A549 (cell line): ENCODE measurements around the gene COL4A6. TPM values are rescaled to one million over a fixed set of nuclear protein-coding genes. Genes with fewer than 3 reads are reported as not detected.

ENCODE experiments used
- ATAC-seq, 2 experiments: fragments of 200-7000 bp in 1 of 2; fragments of >200 bp in 1 of 2; cut with Nextera tagmentation in 1 of 2; cut with Tn5 transposase in 1 of 2; 3 replicates each; pipeline versions ENCODE4 v1.8.0 to v1.9.1; 2018 to 2020; ENCODE audit warnings: mild to moderate bottlenecking in 1 of 2, moderate library complexity in 1 of 2
- CTCF ChIA-PET: fragments of 300-600 bp; sonication (Branson Sonifier 250); formaldehyde crosslinking; extraction: SDS; loops from one replicate; lab custom pipeline; 2021; ENCODE audit warnings: antibody characterized with exemption, inconsistent platforms; lab: Yijun Ruan, JAX
- POLR2A ChIA-PET: fragments of 350-600 bp; formaldehyde crosslinking; extraction: SDS; loops from one replicate; lab custom pipeline; 2021; ENCODE audit warnings: antibody characterized with exemption, inconsistent platforms; lab: Yijun Ruan, JAX
- DNase-seq, 2 experiments: peaks; one replicate each; pipeline versions ENCODE4 v3.0.0 to v3.0.0-alpha.2; 2011 to 2016; ENCODE audit warnings: low read depth in 1 of 2, low spot score in 1 of 2
- FAIRE-seq: peaks from 2 replicates; lab custom pipeline; 2011; peaks lifted over from hg19 to GRCh38; lab: Jason Lieb, UNC
- H3K27ac ChIP-seq, 2 experiments: fragments of >200 bp; sonication (Bioruptor Twin); formaldehyde crosslinking; 3 replicates each; pipeline ENCODE4 v1.5.1; 2016 to 2017
- H3K4me1 ChIP-seq: fragments of >200 bp; sonication (Bioruptor Twin); formaldehyde crosslinking; 3 replicates; pipeline ENCODE4 v1.6.1; 2016
- H3K4me2 ChIP-seq: fragments of >200 bp; sonication (Bioruptor Twin); formaldehyde crosslinking; 3 replicates; pipeline ENCODE4 v1.6.1; 2016
- H3K4me3 ChIP-seq: fragments of >200 bp; sonication (Bioruptor Twin); formaldehyde crosslinking; 3 replicates; pipeline ENCODE4 v1.5.1; 2016
- H3K9me3 ChIP-seq: fragments of >200 bp; sonication (Bioruptor Twin); formaldehyde crosslinking; 3 replicates; pipeline ENCODE4 v1.6.1; 2016
- ATOH8 ChIP-seq: fragments of 250-450 bp; sonication (Bioruptor Pico); IDR thresholded peaks from 2 replicates; pipeline ENCODE4 v1.5.0; 2020; ENCODE audit warnings: low read depth, mild to moderate bottlenecking, moderate library complexity
- BCL3 ChIP-seq: fragments of >200 bp; sonication (Bioruptor Twin); formaldehyde crosslinking; IDR thresholded peaks from 3 replicates; pipeline ENCODE4 v1.6.1; 2016
- CBX2 ChIP-seq: fragments of 200-600 bp; sonication (generic); IDR thresholded peaks from 2 replicates; pipeline ENCODE4 v1.6.1; 2016; ENCODE audit warnings: low read depth, mild to moderate bottlenecking, borderline replicate concordance
- CHD2 ChIP-seq: fragments of 150-350 bp; IDR thresholded peaks from 2 replicates; pipeline ENCODE4 v1.6.1; 2014; ENCODE audit warnings: low read length; ENCODE audit not compliant: partially characterized antibody
- CTCF ChIP-seq: fragments of >200 bp; sonication (Bioruptor Twin); formaldehyde crosslinking; IDR thresholded peaks from 3 replicates; pipeline ENCODE4 v1.5.1; 2016
- EP300 ChIP-seq, 2 experiments: fragments of >200 bp; sonication (Bioruptor Twin); formaldehyde crosslinking; IDR thresholded peaks; 2 replicates in 1 of 2; 3 replicates in 1 of 2; pipeline ENCODE4 v1.6.1; 2016 to 2017
- ESRRA ChIP-seq: fragments of 150-350 bp; IDR thresholded peaks from 2 replicates; pipeline ENCODE4 v1.6.1; 2014; ENCODE audit warnings: mild to moderate bottlenecking, low read length, borderline replicate concordance
- FOSL2 ChIP-seq, 2 experiments: fragments of 450-650 bp in 1 of 2; fragments of >200 bp in 1 of 2; sonication (Bioruptor Twin) in 1 of 2; formaldehyde crosslinking; IDR thresholded peaks; 2 replicates each; pipeline versions ENCODE4 v1.5.0 to v1.6.1; 2016 to 2020; ENCODE audit warnings: mild to moderate bottlenecking in 1 of 2, moderate library complexity in 1 of 2
- FOXS1 ChIP-seq: fragments of 250-450 bp; sonication (Bioruptor Pico); IDR thresholded peaks from 2 replicates; pipeline ENCODE4 v1.5.0; 2020; ENCODE audit warnings: mild to moderate bottlenecking, moderate library complexity
- HEYL ChIP-seq: fragments of 250-450 bp; sonication (Bioruptor Pico); IDR thresholded peaks from 2 replicates; pipeline ENCODE4 v1.8.0; 2021; ENCODE audit warnings: mild to moderate bottlenecking, moderate library complexity
- HMGXB4 ChIP-seq: fragments of 250-450 bp; sonication (Bioruptor Pico); IDR thresholded peaks from 2 replicates; pipeline ENCODE4 v1.5.0; 2021; ENCODE audit warnings: mild to moderate bottlenecking, moderate library complexity, borderline replicate concordance
- JUN ChIP-seq, 2 experiments: fragments of >200 bp; sonication (Bioruptor Twin); formaldehyde crosslinking; IDR thresholded peaks; 2 replicates in 1 of 2; 3 replicates in 1 of 2; pipeline ENCODE4 v1.6.1; 2016 to 2017
- KDM1A ChIP-seq: fragments of 200-600 bp; sonication (generic); IDR thresholded peaks from 2 replicates; pipeline ENCODE4 v1.6.1; 2016; ENCODE audit warnings: low read depth, mild to moderate bottlenecking
- MAFK ChIP-seq: fragments of 450-650 bp; IDR thresholded peaks from 2 replicates; pipeline ENCODE4 v1.6.1; 2014; ENCODE audit not compliant: partially characterized antibody
- MAX ChIP-seq: IDR thresholded peaks from 2 replicates; pipeline ENCODE4 v1.6.1; 2012
- MAZ ChIP-seq: fragments of 150-350 bp; IDR thresholded peaks from 2 replicates; pipeline ENCODE4 v1.6.1; 2014; ENCODE audit warnings: antibody characterized with exemption, low read depth, low read length, borderline replicate concordance
- NPAS2 ChIP-seq: fragments of 250-450 bp; sonication (Bioruptor Pico); IDR thresholded peaks from 2 replicates; pipeline ENCODE4 v1.8.0; 2022; ENCODE audit warnings: mild to moderate bottlenecking, moderate library complexity, borderline replicate concordance
- NR3C1 ChIP-seq: fragments of >200 bp; sonication (Bioruptor Twin); formaldehyde crosslinking; IDR thresholded peaks from 3 replicates; pipeline ENCODE4 v1.6.1; 2017
- POLR2A ChIP-seq: IDR thresholded peaks from 2 replicates; pipeline ENCODE4 v1.6.1; 2012; ENCODE audit warnings: mild to moderate bottlenecking, low read length
- POLR2AphosphoS2 ChIP-seq: conservative IDR thresholded peaks from 2 replicates; pipeline ENCODE4 v1.6.1; 2012; ENCODE audit warnings: low read length, improper control_type of control experiment, inconsistent platforms
- RAD21 ChIP-seq, 2 experiments: fragments of >200 bp in 1 of 2; sonication (Bioruptor Twin) in 1 of 2; formaldehyde crosslinking in 1 of 2; IDR thresholded peaks in 1 of 2; conservative IDR thresholded peaks in 1 of 2; 2 replicates in 1 of 2; 3 replicates in 1 of 2; pipeline ENCODE4 v1.6.1; 2012 to 2018; ENCODE audit warnings: inconsistent platforms in 1 of 2
- RCOR1 ChIP-seq: fragments of 150-350 bp; IDR thresholded peaks from 2 replicates; pipeline ENCODE4 v1.6.1; 2014; ENCODE audit warnings: antibody characterized with exemption, low read length, low read depth
- RFX5 ChIP-seq: fragments of 450-650 bp; IDR thresholded peaks from 2 replicates; pipeline ENCODE4 v1.7.1; 2014; ENCODE audit warnings: antibody characterized with exemption, mild to moderate bottlenecking, moderate library complexity
- TFCP2L1 ChIP-seq: fragments of 250-450 bp; sonication (Bioruptor Pico); IDR thresholded peaks from 2 replicates; pipeline ENCODE4 v1.5.0; 2021; ENCODE audit warnings: mild to moderate bottlenecking
- USF2 ChIP-seq: fragments of 450-650 bp; IDR thresholded peaks from 2 replicates; pipeline ENCODE4 v1.6.1; 2014; ENCODE audit warnings: antibody characterized with exemption
- ZC3H11A ChIP-seq: fragments of 450-650 bp; IDR thresholded peaks from 2 replicates; pipeline ENCODE4 v1.6.1; 2014; ENCODE audit warnings: antibody characterized with exemption, mild to moderate bottlenecking
- ZNF302 ChIP-seq: fragments of 250-450 bp; sonication (Bioruptor Pico); IDR thresholded peaks from 2 replicates; pipeline ENCODE4 v1.9.0; 2021; ENCODE audit warnings: inconsistent platforms, mild to moderate bottlenecking, moderate library complexity
- ZSCAN20 ChIP-seq: fragments of 250-450 bp; sonication (Bioruptor Pico); IDR thresholded peaks from 2 replicates; pipeline ENCODE4 v1.8.0; 2022; ENCODE audit warnings: mild to moderate bottlenecking, moderate library complexity
- WGBS: methylation state at CpG from one replicate; pipeline ENCODE4 v1.1.6; 2017; ENCODE audit errors: missing lambda C conversion rate; 5-methylcytosine and 5-hydroxymethylcytosine counted together
- polyA plus RNA-seq, 4 experiments: library from polyadenylated mRNA; depleted of rRNA in 3 of 4; stranded (reverse); fragments of >200 nt; fragmentation: RNase III in 1 of 4; extraction: RNeasy Plus Mini Kit Qiagen cat#74134 plus additional on column Dnase treatment in 1 of 4; gene quantifications; 2 replicates in 3 of 4; 3 replicates in 1 of 4; pipeline ENCODE4 v1.2.3, GENCODE V29; 2011 to 2017

The COL4A6 gene
- polyA plus RNA-seq, 2 of the 4 experiments (the other 2 are of a cell fraction) = 13.0 to 19.8 TPM

GRCh38 chrX:108127152-108127551 lies 311.1 kb downstream of the COL4A6 start (continued):
- TF ChIP-seq RAD21 (conservative IDR thresholded peaks at IDR 0.05 in 1 of 2, IDR thresholded peaks at IDR 0.05 in 1 of 2) = no peak
- TF ChIP-seq TFCP2L1 (CRISPR knock-in tag) = no peak
- TF ChIP-seq MAFK = no peak
- TF ChIP-seq ESRRA = no peak
- no peak for TF ChIP-seq ZNF302 (CRISPR knock-in tag)
- TF ChIP-seq FOSL2 (IDR thresholded peaks at IDR 0.05) = no peak
- TF ChIP-seq FOSL2 (CRISPR knock-in tag; IDR thresholded peaks at IDR 0.05) = no peak

- FAIRE-seq = no peak
Measured at GRCh38 chrX:108126661-108127060, 311.6 kb downstream of the COL4A6 start.

DNA sequence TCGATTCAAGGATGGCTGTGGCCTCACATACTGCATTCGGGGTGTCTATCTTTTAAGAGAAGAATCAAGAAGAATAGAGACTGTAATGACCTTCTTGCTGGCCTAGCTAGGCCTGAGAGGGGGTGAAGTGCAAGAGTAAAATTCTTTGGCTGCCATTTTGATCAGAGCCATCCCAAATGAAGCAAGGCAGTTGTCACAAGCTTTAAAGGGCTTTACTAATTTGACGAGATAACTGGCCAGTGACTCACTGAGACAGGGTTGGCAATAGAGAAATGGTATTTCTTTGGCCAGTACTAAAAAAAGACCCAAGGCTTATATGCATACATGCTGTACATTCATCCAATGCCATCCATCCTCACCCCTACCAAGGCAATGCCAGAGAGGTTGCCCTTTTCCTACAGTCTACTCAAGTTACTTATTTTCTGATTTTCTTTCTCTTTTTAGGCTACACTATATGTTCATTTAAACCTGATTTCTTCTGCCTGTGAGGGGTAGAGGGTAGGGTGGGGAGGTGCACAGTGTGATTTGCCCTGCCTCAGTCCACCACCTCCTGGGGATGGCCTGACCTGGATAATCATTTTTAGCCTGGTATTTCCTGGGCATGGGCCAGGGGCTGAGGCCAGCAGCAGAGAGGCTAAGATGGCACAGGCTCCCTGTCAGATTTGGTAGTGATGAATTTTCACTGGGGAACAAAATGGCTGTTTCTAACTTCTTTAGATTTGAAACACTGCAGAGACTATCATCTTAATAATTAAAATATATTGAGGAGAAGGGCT lies 314.4 kb downstream of the COL4A6 start:
- ChIA-PET CTCF (no interaction called here), POLR2A (no interaction called here)
- FAIRE-seq (no peak), DNase-seq (no peak), ATAC-seq (no peak)
- 71% methylated on average over 3 of the region's 3 CpGs for WGBS
- H3K27ac ChIP-seq = no peak overlapping the region; a peak in 1 of 6 replicates
- H3K4me2 ChIP-seq = no peak overlapping the region
- no peaks in the 10 kb centered on the region for H3K9me3 ChIP-seq
- no peak for TF ChIP-seq NPAS2 (CRISPR knock-in tag)
- no peak for TF ChIP-seq RCOR1
- no peak for TF ChIP-seq ZC3H11A
- no peak for TF ChIP-seq CHD2
- no peak for TF ChIP-seq ATOH8 (CRISPR knock-in tag)
- no peak for TF ChIP-seq USF2
- TF ChIP-seq HMGXB4 (CRISPR knock-in tag) = no peak
- TF ChIP-seq BCL3 = no peak
- no peak for TF ChIP-seq RAD21 (conservative IDR thresholded peaks at IDR 0.05 in 1 of 2, IDR thresholded peaks at IDR 0.05 in 1 of 2)
- TF ChIP-seq JUN (IDR thresholded peaks at IDR 0.05) = no peak
- no peak for TF ChIP-seq FOXS1 (CRISPR knock-in tag)
- TF ChIP-seq HEYL (CRISPR knock-in tag) = no peak
- TF ChIP-seq CBX2 = no peak
- TF ChIP-seq MAZ = no peak
- no peak for TF ChIP-seq MAX
- H3K4me3 ChIP-seq = no peak overlapping the region
- no peaks in the 10 kb centered on the region for H3K4me1 ChIP-seq

More at GRCh38 chrX:108126661-108127060, 311.6 kb downstream of the COL4A6 start:
- no peaks in the 10 kb centered on the region for H3K4me1 ChIP-seq
- TF ChIP-seq EP300 (IDR thresholded peaks at IDR 0.05) = no peak
- no peak for TF ChIP-seq POLR2AphosphoS2
- no peak for TF ChIP-seq NR3C1
- no peak for TF ChIP-seq KDM1A
- no peak for TF ChIP-seq RFX5
- TF ChIP-seq CTCF = no peak
- TF ChIP-seq ZSCAN20 (CRISPR knock-in tag) = no peak
- no peak for TF ChIP-seq NPAS2 (CRISPR knock-in tag)
- TF ChIP-seq POLR2A = no peak
- H3K4me3 ChIP-seq = no peak overlapping the region
- 82% methylated on average over 2 of the region's 2 CpGs for WGBS
- CTCF ChIA-PET = no interaction called here
- no peak overlapping the region for H3K27ac ChIP-seq
- no peak for ATAC-seq
- POLR2A ChIA-PET = no interaction called here
- H3K9me3 ChIP-seq = no peaks in the 10 kb centered on the region
- DNase-seq = no peak
- no peak overlapping the region for H3K4me2 ChIP-seq
